AG09309 (cell line): ENCODE measurements around the gene GRK4.

ENCODE experiments used
- DNase-seq: peaks from one replicate; pipeline ENCODE4 v3.0.0-alpha.2; 2010; ENCODE audit warnings: low read depth
- H3K4me3 ChIP-seq: 2 replicates; pipeline ENCODE4 v1.5.1; 2011; ENCODE audit warnings: mild to moderate bottlenecking, low read depth, low read length, moderate library complexity; ENCODE audit not compliant: control insufficient read depth
- CTCF ChIP-seq: IDR thresholded peaks from 2 replicates; pipeline ENCODE4 v1.5.1; 2011; ENCODE audit warnings: mild to moderate bottlenecking, low read depth, low read length, inconsistent platforms; ENCODE audit not compliant: insufficient read depth, control insufficient read depth; ENCODE audit errors: missing control alignments

The GRK4 gene

GRCh38 chr4:3036131-3036952 lies 73.0 kb downstream of the GRK4 start:
- no peak for TF ChIP-seq CTCF
- no peak for DNase-seq
- H3K4me3 ChIP-seq, result no peak overlapping the region

GRCh38 chr4:3037957-3038461 lies 74.6 kb downstream of the GRK4 start:
- no peak for TF ChIP-seq CTCF
- H3K4me3 ChIP-seq, result no peak overlapping the region
- DNase-seq, result no peak

- TF ChIP-seq CTCF, result no peak
- no peak for DNase-seq
- H3K4me3 ChIP-seq, result no peak overlapping the region
Measured at GRCh38 chr4:3039706-3040366, 76.5 kb downstream of the GRK4 start.

GRCh38 chr4:3040452-3041191 lies 77.3 kb downstream of the GRK4 start:
- no peak for TF ChIP-seq CTCF
- peak overlapping the region; percentile 52 for H3K4me3 ChIP-seq
- no peak for DNase-seq

- peak; percentile 3 for TF ChIP-seq CTCF
- H3K4me3 ChIP-seq, result peak overlapping the region; percentile 52
- no peak for DNase-seq
Measured at GRCh38 chr4:3041192-3042142, 78.1 kb downstream of the GRK4 start.

- H3K4me3 ChIP-seq, result peak overlapping the region; percentile 52
- DNase-seq, result no peak
- TF ChIP-seq CTCF, result no peak
Measured at GRCh38 chr4:3042226-3042625, 78.9 kb downstream of the GRK4 start.
